Activated CD4-positive, alpha-beta T cell treated with anti-CD3 and anti-CD28 coated beads, Interleukin-2, Interleukin-6, amounts not matched to agents 100 ng/mL and 50 ng/mL, durations not matched to agents 16 hours and 8 hours (primary cell): ENCODE measurements around the gene PRDM5.
"Not testable (repeated sequence)": the region's sequence is repeated elsewhere in the genome, so short reads cannot be mapped to it uniquely, and the experiment has no call there.

Experiments
- DNase-seq: peaks from one replicate; pipeline ENCODE4 v3.0.0-alpha.2; 2020

The PRDM5 gene

DNA sequence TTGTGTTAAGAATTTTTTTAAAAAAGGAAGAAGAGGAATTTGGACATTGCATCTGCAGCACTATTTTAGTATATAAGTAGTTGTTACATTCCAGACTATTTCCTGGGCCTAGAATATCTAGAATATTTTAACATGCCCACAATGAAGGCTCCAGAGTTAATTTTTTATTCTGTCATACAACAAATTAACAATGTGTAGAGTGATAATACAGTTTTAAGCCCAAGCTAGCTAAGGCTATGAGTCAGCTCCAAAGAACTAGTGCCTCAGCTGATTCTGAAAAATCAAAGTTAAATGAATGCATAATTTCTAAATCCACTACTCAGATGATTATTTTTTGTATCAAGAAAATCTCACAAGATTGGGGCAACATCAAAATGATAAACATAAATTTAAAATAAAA is 231.4 kb downstream of the PRDM5 start:
- DNase-seq, result no peak

DNA sequence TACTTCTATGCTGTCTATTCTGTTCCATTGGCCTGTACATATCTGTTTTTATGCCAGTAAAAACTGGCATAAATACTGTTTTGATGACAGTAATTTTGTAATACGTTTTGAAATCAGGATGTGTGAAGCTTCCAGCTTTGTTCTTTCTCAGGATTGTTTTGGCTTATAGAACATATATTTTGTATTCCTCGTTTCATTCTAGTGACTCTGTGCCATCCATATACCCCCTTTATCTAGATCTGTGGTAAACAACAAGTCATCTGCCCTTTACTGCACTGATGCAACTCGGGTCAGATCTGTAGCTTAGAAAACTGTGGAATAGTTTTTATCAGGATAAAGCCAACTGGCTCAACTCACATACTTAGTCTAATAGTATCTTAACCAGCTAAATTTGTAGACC is 233.7 kb downstream of the PRDM5 start:
- DNase-seq, result no peak

DNA sequence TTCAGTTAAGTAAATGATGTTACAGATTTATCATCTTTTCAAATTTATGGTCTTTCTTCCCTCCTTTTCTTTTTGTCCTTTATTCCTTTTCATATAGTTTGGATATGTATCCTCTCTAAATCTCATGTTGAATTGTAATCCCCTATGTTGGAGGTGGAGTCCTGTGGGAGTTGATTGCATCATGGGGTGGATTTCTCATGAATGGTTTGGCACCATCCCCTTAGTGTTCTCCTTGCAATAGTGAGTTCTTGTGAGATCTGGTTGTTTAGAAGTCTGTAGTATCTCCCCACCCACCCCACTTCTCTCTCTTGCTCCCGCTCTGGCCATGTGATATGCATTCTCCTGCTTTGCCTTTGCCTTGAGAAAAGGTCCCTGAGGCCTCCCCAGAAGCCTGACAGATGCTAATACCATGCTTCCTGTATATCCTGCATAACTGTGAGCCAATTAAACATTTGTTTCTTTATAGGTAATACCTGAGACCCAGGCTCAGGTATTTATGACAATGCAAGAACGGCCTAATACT is 236.7 kb downstream of the PRDM5 start:
- DNase-seq, result no peak

DNA sequence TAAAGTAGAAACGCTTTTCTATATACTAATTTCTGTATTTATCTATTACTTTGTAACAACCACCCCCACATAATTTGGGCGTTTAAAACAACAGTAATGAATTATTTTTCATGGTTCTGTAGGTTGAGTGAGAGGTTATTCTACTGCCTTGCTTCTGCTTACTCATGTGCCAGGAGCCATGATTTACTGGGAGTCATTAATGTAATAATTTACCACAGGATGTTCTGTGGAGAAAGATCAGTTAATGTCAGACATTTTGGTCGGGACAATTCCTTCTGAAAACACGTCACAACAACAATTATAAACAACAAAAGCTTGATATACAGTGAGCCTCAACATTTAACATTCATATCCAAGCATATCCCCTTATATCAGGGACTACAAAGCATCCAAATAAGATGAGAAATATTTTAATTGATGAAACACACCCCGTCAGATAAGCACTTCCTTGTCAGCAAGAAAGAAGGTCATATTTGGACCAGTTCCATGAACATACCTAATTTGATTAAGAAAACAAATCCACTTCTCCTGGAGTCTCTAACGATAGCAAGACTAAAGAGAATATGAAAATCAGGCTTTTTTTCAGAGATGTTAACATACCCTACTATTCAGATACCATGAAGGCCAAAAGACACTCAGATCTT is 238.5 kb downstream of the PRDM5 start:
- no peak for DNase-seq

DNA sequence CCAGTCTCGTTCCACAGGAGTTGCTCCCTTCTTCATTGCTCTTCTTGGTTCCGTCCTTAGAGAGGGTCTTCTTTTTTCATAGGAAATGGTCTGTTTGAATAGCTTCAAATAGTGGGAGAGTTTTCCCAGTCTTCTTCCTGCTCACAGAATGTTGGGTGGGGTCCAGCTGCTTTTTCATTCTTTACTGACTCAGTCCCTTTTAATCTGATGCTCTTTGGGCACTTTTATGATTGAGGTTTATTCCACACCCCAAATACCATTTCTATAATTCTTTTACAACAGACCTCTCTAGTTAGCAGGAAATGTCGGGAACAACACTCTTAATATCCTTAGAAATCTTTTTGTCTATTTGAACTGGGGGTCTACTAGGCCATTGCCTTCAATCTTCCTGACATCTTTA is 239.5 kb downstream of the PRDM5 start:
- DNase-seq, result no peak

DNA sequence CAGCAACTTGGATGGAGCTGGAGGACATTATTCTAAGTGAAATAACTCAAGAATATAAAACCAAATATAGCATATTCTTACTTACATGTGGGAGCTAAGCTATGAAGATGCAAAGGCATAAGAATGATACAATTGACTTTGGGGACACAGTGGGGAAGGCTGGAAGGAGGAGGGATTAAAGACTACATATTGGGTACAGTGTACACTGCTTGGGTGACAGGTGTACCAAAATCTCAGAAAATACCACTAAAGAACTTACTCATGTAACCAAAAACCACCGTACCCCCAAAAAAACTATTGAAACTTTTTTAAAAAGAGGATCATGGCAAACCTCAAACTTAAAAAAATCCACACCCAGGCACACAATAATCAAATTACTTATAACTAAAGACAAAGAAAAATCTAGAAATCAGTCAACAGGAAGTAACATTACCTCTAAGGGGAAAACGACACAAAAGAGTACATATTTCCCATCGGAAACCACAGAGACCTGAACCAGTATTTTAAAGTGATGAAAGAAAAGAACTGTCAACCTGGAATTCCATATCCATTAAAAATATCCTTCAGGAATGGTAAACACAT is 241.8 kb downstream of the PRDM5 start:
- no peak for DNase-seq

DNA sequence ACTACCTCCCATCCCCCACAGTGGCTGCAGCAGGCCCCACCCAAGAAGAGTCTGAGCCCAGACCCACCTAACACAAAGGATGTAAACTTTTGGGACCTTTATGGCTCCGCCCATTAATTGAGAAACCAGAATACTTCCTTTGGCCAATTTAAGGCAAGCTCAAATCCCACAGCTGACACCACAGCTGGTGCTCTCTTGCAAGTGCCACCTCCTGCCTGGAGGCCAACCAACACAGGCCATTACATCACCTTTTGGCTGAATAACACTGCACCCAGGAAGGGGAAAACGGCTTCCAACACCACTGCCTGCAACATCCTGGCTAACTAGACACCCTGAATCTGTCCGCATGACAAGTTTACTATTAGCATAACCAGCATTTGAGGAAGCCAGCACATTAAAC is 248.8 kb downstream of the PRDM5 start:
- no peak for DNase-seq

DNA sequence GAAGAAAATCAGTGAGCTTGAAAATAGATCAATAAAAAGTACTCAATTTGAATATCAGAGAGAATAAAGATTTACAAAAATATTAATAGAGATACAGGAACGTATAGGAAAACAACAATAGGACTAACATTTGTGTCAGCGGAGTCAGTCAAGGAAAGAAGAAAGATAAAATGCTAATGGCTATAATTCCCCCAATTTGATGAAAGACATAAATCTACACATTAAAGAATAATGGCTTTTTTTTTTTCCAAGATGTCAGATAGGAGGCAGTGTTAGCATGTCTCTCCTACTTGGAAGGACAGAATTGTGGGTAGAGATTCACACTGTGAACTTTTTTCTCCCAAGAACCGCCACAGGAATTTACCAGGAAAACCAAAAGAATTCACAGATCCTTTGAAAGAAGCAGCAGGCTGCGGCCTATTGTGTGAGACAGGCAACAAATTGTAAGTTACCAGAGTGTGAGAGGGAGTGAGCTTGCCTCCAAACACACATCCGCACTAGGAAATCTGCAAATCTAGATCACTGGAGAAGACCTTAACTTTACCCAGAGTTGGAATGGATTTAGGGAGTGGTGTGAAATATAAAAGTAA is 249.9 kb downstream of the PRDM5 start:
- no peak for DNase-seq

DNA sequence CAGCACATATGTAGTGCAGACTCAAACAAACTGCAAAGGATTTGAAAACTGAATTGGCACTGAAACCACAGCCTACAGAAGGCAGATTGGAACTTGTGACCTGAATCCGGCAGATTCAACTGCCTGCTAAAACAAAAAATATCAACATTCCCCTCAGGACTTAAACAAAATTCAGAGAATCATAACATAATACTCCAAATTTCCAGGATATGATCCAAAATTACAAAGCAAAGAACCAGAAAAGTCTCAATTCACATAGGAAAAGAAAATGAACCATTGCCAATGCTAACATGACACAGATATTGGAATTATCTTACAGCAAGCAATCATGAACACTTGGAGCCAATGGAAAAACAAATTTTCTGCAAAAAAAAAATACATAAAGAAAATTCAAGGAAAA is 250.4 kb downstream of the PRDM5 start:
- no peak for DNase-seq

DNA sequence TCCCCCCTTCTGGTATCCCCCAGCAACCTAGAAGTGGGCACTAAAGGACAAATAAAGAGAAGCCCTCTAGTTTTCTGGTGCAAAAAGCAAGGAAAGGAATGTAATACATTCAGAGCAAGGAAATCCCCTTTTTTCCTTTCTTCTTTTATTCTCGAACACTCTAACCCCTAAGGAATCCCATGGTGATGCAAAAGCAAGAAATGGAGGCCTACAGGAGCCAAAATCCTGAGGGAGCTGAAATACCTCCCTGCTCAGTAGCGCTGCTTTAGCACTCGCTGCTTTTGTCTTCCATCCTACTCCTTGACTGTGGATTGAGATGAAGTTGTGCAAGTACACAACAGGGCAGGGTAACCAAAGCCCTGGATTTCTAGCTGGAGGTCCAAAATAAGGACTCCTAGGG is 251.0 kb downstream of the PRDM5 start:
- DNase-seq, result no peak

DNA sequence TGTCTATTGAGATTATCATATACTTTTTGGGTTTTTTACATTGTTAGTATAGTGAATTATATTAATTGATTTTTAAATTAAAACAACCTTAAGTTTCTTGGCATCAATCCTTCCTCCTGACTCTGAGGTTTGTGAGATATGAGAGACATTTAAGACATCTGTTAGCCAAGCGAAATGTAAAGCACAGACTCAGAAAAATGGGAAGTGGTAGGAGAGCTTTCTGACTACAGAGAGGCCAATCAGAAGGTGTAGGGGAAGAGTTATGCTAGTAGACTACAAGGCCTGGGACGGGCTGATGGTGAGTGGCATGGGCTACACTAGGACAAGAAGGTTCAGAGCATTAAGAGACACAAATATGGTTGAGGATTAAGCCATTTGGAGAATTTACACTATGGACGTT is 255.4 kb downstream of the PRDM5 start:
- DNase-seq, result no peak

DNA sequence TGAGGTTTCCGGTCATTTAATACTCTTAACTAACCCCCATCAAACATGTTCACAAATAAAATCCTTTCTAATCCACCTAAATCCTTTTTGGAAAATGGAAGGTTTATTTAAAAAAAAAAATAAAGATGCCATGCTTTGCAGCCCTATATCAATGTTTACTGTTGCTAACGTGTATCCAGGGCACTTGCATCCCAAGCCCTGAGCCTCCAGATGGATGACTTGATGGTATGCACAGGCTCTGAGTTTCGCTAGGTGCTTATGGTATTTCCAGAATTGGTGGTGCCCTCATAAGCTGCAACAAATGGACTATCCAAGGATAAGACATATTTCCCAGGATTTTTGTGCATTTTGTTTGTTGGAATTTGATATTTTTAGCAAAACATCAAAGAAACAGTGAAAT is 257.7 kb downstream of the PRDM5 start:
- DNase-seq, result no peak

DNA sequence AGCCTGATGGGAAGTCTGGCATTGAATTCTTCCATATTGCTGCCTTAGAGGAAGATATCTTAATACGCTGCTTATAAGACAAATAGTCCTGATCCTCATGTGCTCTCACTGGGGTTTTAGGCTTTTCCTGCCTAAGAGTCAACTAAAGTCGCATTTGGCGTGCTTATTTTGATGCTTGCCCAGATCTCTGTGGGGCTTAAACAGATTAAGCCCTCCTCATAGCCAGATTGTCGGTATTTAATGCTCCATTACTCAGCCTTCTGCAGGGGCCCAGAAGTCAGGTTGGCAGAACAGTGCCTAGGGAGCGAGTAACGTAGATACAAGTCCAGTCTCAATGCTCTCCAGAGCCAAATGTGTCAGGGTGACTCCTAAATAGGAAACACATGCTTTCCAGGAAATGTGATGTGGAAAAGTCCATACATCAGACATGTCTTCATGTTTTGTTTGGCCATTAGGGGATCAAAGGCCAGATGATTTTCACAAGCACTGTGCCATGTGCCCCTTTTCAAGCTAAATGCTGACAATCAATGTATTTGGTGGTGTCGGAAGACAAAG is 262.8 kb downstream of the PRDM5 start:
- no peak for DNase-seq

DNA sequence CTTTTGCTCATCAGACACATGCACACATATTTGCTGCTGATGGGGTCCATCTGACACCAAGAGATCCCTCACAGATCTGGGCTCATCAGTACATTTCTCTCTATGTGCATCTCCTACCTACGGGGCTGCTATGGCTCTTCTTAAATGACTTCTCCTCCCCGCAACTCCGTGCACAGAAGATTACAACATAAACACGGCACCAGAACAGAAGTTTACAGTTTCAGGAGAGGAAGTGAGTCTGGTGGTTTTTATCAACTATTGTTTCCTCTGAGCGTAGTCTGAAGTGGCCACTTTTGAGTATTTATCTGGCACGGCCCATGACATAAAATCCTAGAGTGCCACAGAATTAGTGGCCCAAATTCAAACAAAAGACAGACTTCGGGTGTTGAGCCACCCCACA is 263.8 kb downstream of the PRDM5 start:
- DNase-seq, result no peak

DNA sequence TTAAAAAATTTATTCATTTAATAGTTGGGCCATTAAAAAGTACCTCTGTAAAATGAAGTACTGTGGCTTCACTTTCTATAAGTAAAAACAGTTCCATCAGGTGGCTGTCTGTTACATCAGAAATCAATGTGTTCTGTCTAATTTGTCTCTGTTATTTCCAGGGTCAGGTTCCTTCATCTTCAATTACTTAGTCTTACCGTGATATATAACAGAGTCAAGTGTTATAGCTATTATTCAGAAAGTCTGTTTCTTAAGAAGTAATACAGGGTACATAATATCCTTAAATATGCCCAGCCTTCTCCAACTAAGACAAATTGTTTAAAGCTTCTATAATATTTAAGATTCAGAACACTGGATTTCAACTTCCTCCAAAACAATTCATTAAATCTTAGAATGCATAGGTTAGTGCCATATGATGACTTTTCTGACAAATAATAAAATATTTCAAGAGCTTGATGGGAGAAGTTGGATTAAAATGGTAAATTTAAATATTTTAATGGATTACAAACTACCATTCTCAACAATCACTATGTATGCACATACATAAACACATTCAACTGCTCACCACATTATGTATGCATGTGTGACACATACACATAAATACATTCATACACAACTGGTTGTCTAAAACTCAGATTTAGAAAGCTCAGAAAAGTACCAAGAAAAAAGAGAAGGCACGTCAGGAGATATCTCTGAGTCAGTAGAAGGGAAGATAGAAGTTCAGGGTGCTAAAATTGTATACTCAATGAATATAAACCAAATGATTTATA is 268.5 kb downstream of the PRDM5 start:
- DNase-seq, result no peak

DNA sequence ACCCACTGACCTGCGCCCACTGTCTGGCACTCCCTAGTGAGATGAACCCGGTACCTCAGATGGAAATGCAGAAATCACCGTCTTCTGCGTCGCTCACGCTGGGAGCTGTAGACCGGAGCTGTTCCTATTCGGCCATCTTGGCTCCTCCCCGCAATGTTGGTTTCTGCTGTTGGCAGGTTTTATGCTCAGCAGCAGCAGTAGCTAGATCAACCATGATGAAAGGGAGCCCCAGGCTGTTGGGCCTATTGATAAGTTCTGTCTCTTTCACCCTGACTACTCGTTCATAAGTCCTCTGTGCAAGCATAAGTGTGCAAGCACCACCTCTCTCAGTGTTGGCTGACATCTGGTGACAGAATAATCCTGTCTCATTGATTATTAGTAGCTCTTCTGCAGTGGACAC is 274.2 kb downstream of the PRDM5 start:
- DNase-seq, result not testable (repeated sequence)
